B cell (primary cell): ENCODE data around the gene PRPF40A. TPM values are rescaled to one million over a fixed set of nuclear protein-coding genes. Genes with fewer than 3 reads are reported as not detected.
A peak's percentile ranks its signal among the peaks of the same experiment; 100 is the strongest.

ENCODE experiments used
- ATAC-seq: fragments of 200-7000 bp; cut with Tn5 transposase; one replicate; pipeline ENCODE4 v1.10.0; 2021; ENCODE audit warnings: low read depth, mild to moderate bottlenecking, moderate number of reproducible peaks, moderate library complexity
- CTCF ChIA-PET: fragments of 350-600 bp; sonication (Branson Sonifier 250); formaldehyde crosslinking; loops from one replicate; lab custom pipeline; 2021; ENCODE audit warnings: antibody characterized with exemption, inconsistent platforms; lab: Charles Lee
- POLR2A ChIA-PET: fragments of 350-600 bp; sonication (Branson Sonifier 250); formaldehyde crosslinking; loops from one replicate; lab custom pipeline; 2021; ENCODE audit warnings: antibody characterized with exemption; lab: Charles Lee
- DNase-seq: peaks from one replicate; pipeline ENCODE4 v3.0.0; 2013
- H2AFZ ChIP-seq: 2 replicates; pipeline ENCODE4 v1.6.1; 2012; ENCODE audit warnings: mild to moderate bottlenecking, low read depth, low read length; ENCODE audit not compliant: insufficient read depth, poor library complexity, severe bottlenecking
- H3K27ac ChIP-seq, 2 donors: 1 replicate in 1 of 2; 2 replicates in 1 of 2; pipeline ENCODE4 v1.5.1; 2012 to 2013; ENCODE audit warnings: low read length in 2 of 2, mild to moderate bottlenecking in 2 of 2, moderate library complexity in 1 of 2
- H3K27me3 ChIP-seq, 4 experiments: fragments of 200-600 bp in 1 of 4; sonication (generic) in 1 of 4; replicated peaks in 1 of 4; 1 replicate in 2 of 4; 2 replicates in 2 of 4; pipeline versions ENCODE4 v1.6.1 to v1.7.0; 2013 to 2016; ENCODE audit warnings: low read length in 3 of 4, mild to moderate bottlenecking in 2 of 4, mixed read lengths in 1 of 4, moderate library complexity in 1 of 4; ENCODE audit not compliant: insufficient read depth in 4 of 4, control insufficient read depth in 3 of 4; ENCODE audit errors: control extremely low read depth in 1 of 4
- H3K36me3 ChIP-seq, 2 experiments: replicated peaks in 1 of 2; 1 replicate in 1 of 2; 2 replicates in 1 of 2; pipeline versions ENCODE4 v1.6.1 to v1.7.1; 2013; ENCODE audit warnings: low read length in 1 of 2; ENCODE audit not compliant: insufficient read depth in 2 of 2, control insufficient read depth in 1 of 2; ENCODE audit errors: control extremely low read depth in 1 of 2, extremely low read depth in 1 of 2
- H3K4me1 ChIP-seq, 2 donors: fragments of 200-600 bp in 1 of 2; sonication (generic) in 1 of 2; 1 replicate in 1 of 2; 2 replicates in 1 of 2; pipeline versions ENCODE4 v1.5.1 to v1.6.1; 2013 to 2017; ENCODE audit warnings: low read length in 2 of 2; ENCODE audit not compliant: control insufficient read depth in 2 of 2, insufficient read depth in 2 of 2
- H3K4me2 ChIP-seq: replicated peaks from 2 replicates; pipeline ENCODE3; 2012; ENCODE audit warnings: mild to moderate bottlenecking, low read depth, low read length; ENCODE audit not compliant: poor library complexity, severe bottlenecking
- H3K4me3 ChIP-seq, 5 experiments: fragments of 200-600 bp in 1 of 5; sonication (generic) in 1 of 5; 1 replicate in 3 of 5; 2 replicates in 2 of 5; pipeline versions ENCODE4 v1.5.1 to v1.7.0; 2011 to 2016; ENCODE audit warnings: low read length in 4 of 5, mild to moderate bottlenecking in 4 of 5, low read depth in 2 of 5, control low read depth in 1 of 5, moderate library complexity in 1 of 5; ENCODE audit not compliant: insufficient read depth in 1 of 5; ENCODE audit errors: control extremely low read depth in 1 of 5, extremely low read depth in 1 of 5
- H3K79me2 ChIP-seq: fragments of 200-600 bp; sonication (generic); one replicate; pipeline ENCODE4 v1.6.0; 2016; ENCODE audit warnings: low read length; ENCODE audit not compliant: control insufficient read depth, insufficient read depth
- H3K9ac ChIP-seq: fragments of 200-600 bp; sonication (generic); 2 replicates; pipeline ENCODE4 v1.6.1; 2017; ENCODE audit warnings: mild to moderate bottlenecking, low read length, moderate library complexity
- H3K9me3 ChIP-seq, 3 donors: one replicate each; pipeline versions ENCODE4 v1.6.1 to v1.7.1; 2013; ENCODE audit warnings: low read length in 2 of 3; ENCODE audit not compliant: control insufficient read depth in 2 of 3, insufficient read depth in 1 of 3; ENCODE audit errors: control extremely low read depth in 1 of 3
- H4K20me1 ChIP-seq: 2 replicates; pipeline ENCODE4 v1.6.0; 2012; ENCODE audit warnings: mild to moderate bottlenecking, low read length; ENCODE audit not compliant: insufficient read depth, control insufficient read depth, poor library complexity, severe bottlenecking
- H3K27ac Mint-ChIP-seq: one replicate; pipeline ENCODE4 v1.8.0; 2021; ENCODE audit warnings: mixed read lengths
- H3K27me3 Mint-ChIP-seq: one replicate; pipeline ENCODE4 v1.8.0; 2021; ENCODE audit warnings: mixed read lengths
- H3K4me1 Mint-ChIP-seq: one replicate; pipeline ENCODE4 v1.8.0; 2021; ENCODE audit warnings: mixed read lengths
- H3K4me3 Mint-ChIP-seq: one replicate; pipeline ENCODE4 v1.8.0; 2021; ENCODE audit warnings: mixed read lengths
- H3K9me3 Mint-ChIP-seq: one replicate; pipeline ENCODE4 v1.8.0; 2022; ENCODE audit warnings: mixed read lengths; ENCODE audit not compliant: insufficient read depth
- CTCF ChIP-seq: fragments of 200-600 bp; IDR thresholded peaks from one replicate; pipeline ENCODE4 v1.8.0; 2022; ENCODE audit warnings: antibody characterized with exemption, mild to moderate bottlenecking
- EZH2 ChIP-seq: IDR thresholded peaks from 2 replicates; pipeline ENCODE4 v1.6.1; 2012; ENCODE audit warnings: borderline replicate concordance, low read depth, mild to moderate bottlenecking, moderate library complexity, low read length; ENCODE audit not compliant: insufficient read depth, poor library complexity, severe bottlenecking
- WGBS: methylation state at CpG from one replicate; pipeline ENCODE4 v1.1.5; 2013; ENCODE audit warnings: missing lambda C conversion rate; ENCODE audit not compliant: insufficient coverage; 5-methylcytosine and 5-hydroxymethylcytosine counted together
- intact Hi-C: fragments of 100-400 bp; cut with micrococcal nuclease; formaldehyde crosslinking; loops from one replicate; pipeline ENCODE4 v1.10.0; 2022
- polyA plus RNA-seq: library from polyadenylated mRNA; depleted of rRNA; stranded (reverse); fragments of >200 nt; gene quantifications from 2 replicates; pipeline ENCODE4 v1.2.3, GENCODE V29; 2012
- total RNA-seq, 2 donors: library from RNA; stranded (reverse); fragments of 120-200 nt in 1 of 2; gene quantifications; 1 replicate in 1 of 2; 2 replicates in 1 of 2; pipeline versions ENCODE4 v1.2.3 to v1.2.4, GENCODE V29; 2013 to 2022

PRPF40A gene
- total and polyA plus RNA-seq, 2 donors (not counting 1 experiment from before 2014, with no cell fraction given), result 40.4 to 115 TPM

DNA sequence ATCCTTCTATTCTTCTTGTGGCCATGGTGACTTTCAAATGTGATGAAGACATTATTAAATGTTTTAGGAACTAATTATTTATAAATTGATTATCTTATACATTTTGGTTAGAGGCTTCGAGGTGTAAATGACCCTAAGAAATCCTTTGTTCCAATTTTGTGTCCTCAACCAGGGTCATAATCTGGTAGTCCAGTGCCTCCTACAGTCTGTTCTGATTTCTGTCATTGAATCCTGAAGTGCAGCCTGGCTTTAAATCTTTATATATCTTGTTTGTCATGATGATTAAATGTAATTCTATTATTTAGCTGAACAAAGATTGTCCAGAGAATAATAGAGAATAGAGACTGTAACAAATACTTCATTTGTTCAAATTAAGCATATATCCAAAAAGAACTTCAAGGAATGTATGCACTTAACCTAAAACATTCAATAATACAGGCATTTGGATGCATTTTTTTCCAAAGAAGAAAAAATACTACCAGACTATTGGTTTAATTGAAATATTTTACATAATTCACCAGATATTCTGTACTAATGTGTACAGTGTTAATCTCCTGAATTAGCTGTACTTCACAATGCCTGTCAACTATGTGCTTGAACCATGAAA is 89.8 kb downstream of the PRPF40A start:
- H3K4me1 ChIP-seq, result no peaks in the 10 kb centered on the region
- H3K9me3 ChIP-seq, result no peaks in the 10 kb centered on the region
- no peak overlapping the region for H3K27ac ChIP-seq
- Mint-ChIP-seq H3K27me3 (no peaks in the 10 kb centered on the region), H3K9me3 (no peaks in the 10 kb centered on the region), H3K4me3 (no peak overlapping the region), H3K27ac (no peak overlapping the region), H3K4me1 (no peaks in the 10 kb centered on the region)
- ChIA-PET POLR2A (no interaction called here), CTCF (interaction anchor here (0.6 to 3.3 kb wide), 8 partner anchors 8 to 451 kb away, joined by 3 to 21 read pairs (median 6); partner anchors contain the start of gene STAM2)
- no peaks in the 10 kb centered on the region for H4K20me1 ChIP-seq
- WGBS, result no CpG with 5 or more reads among the region's 1 CpG
- no peaks in the 10 kb centered on the region for H3K79me2 ChIP-seq
- intact Hi-C loops, result loop anchor here (1.0 kb wide), 1 partner anchor 437 kb away; no protein-coding TSS in a partner anchor
- ATAC-seq (no peak), DNase-seq (peak; percentile 33)
- H3K4me2 ChIP-seq, result no peak overlapping the region
- H3K36me3 ChIP-seq, result no peaks in the 10 kb centered on the region
- no peak overlapping the region for H2AFZ ChIP-seq
- H3K4me3 ChIP-seq, result no peak overlapping the region
- no peak overlapping the region for H3K9ac ChIP-seq
- TF ChIP-seq EZH2 (no peak), CTCF (peak; percentile 71)
- H3K27me3 ChIP-seq, result no peaks in the 10 kb centered on the region

DNA sequence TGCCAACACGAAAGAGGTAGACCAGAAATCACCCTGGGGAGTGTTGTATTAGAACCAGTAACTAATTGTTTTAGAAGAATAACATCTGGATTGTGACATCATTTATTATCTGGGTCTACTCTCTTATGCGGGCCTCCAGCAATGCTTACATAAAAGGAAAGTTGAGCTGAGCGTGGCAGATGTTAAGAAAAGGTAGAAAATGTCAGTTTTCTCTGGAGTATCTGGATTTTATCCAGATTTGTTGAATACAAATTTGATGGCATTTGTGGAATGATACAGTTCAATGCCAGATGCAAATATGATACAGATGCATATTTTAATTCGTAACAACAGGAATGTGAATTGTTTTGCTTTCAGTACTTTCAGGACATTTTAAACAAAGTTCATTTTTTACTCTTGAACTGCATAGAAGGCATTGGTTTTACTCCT is 90.3 kb downstream of the PRPF40A start:
- Mint-ChIP-seq H3K27ac (no peak overlapping the region), H3K4me3 (no peak overlapping the region)

More for the DNA sequence above, 90.3 kb downstream of the PRPF40A start:
- no peaks in the 10 kb centered on the region for H3K9me3 ChIP-seq
- DNase-seq (no peak), ATAC-seq (no peak)
- POLR2A ChIA-PET, result no interaction called here
- H3K4me1 ChIP-seq, result no peaks in the 10 kb centered on the region
- H3K4me2 ChIP-seq, result no peak overlapping the region
- H3K27me3 ChIP-seq, result no peaks in the 10 kb centered on the region
- H3K9ac ChIP-seq, result no peak overlapping the region
- H3K4me3 ChIP-seq, result no peak overlapping the region
- H3K27ac ChIP-seq, result no peak overlapping the region
- H3K4me1 Mint-ChIP-seq, result no peaks in the 10 kb centered on the region
- intact Hi-C loops, result loop anchor here (1.0 kb wide), 1 partner anchor 437 kb away; no protein-coding TSS in a partner anchor
- H2AFZ ChIP-seq, result no peak overlapping the region
- CTCF ChIA-PET, result interaction anchor here (0.6 to 3.3 kb wide), 6 partner anchors 9 to 590 kb away, joined by 3 to 21 read pairs (median 6); partner anchors contain the start of gene STAM2
- no peaks in the 10 kb centered on the region for H3K9me3 Mint-ChIP-seq
- no peak for TF ChIP-seq EZH2
- H4K20me1 ChIP-seq, result no peaks in the 10 kb centered on the region
- no peaks in the 10 kb centered on the region for H3K79me2 ChIP-seq
- WGBS, result 100% methylated on average over 1 of the region's 4 CpGs
- no peaks in the 10 kb centered on the region for H3K36me3 ChIP-seq
- H3K27me3 Mint-ChIP-seq, result no peaks in the 10 kb centered on the region
